IPS DF 4.7 (cell line): ENCODE results near the gene FGF14.

Experiments
- DNase-seq: peaks from one replicate; pipeline ENCODE4 v3.0.0-alpha.2; 2013; ENCODE audit warnings: low spot score; ENCODE audit errors: extremely low read depth

FGF14 gene

GRCh38 chr13:101811284-101811839, 590.5 kb downstream of the FGF14 start:
- no peak for DNase-seq

- DNase-seq, result no peak
These were observed 602.7 kb downstream of the FGF14 start for GRCh38 chr13:101799196-101799595.

GRCh38 chr13:101798437-101798836, 603.4 kb downstream of the FGF14 start:
- DNase-seq, result no peak

- DNase-seq, result no peak
These were observed 606.4 kb downstream of the FGF14 start for GRCh38 chr13:101795460-101795859.

GRCh38 chr13:101795025-101795424, 606.8 kb downstream of the FGF14 start:
- no peak for DNase-seq

GRCh38 chr13:101792189-101792588, 609.7 kb downstream of the FGF14 start:
- DNase-seq, result no peak

- peak; percentile 28 for DNase-seq
These were observed 616.0 kb downstream of the FGF14 start for GRCh38 chr13:101785858-101786257.

GRCh38 chr13:101784313-101784712, 617.5 kb downstream of the FGF14 start:
- no peak for DNase-seq

- DNase-seq, result no peak
These were observed 618.3 kb downstream of the FGF14 start for GRCh38 chr13:101783554-101783953.

GRCh38 chr13:101780211-101780610, 621.6 kb downstream of the FGF14 start:
- DNase-seq, result no peak

- DNase-seq, result no peak
These were observed 622.7 kb downstream of the FGF14 start for GRCh38 chr13:101779147-101779546.

GRCh38 chr13:101775267-101775666, 626.6 kb downstream of the FGF14 start:
- DNase-seq, result no peak

GRCh38 chr13:101774393-101774792, 627.5 kb downstream of the FGF14 start:
- no peak for DNase-seq

- DNase-seq, result no peak
These were observed 628.8 kb downstream of the FGF14 start for GRCh38 chr13:101773062-101773461.

- no peak for DNase-seq
These were observed 634.7 kb downstream of the FGF14 start for GRCh38 chr13:101767131-101767530.

GRCh38 chr13:101763191-101763590, 638.7 kb downstream of the FGF14 start:
- no peak for DNase-seq

GRCh38 chr13:101757446-101758039, 644.3 kb downstream of the FGF14 start:
- no peak for DNase-seq

GRCh38 chr13:101755228-101755887, 646.5 kb downstream of the FGF14 start:
- no peak for DNase-seq

- no peak for DNase-seq
These were observed 649.4 kb downstream of the FGF14 start for GRCh38 chr13:101752432-101752831.

- DNase-seq, result no peak
These were observed 650.4 kb downstream of the FGF14 start for GRCh38 chr13:101751488-101751887.

GRCh38 chr13:101749584-101749983, 652.3 kb downstream of the FGF14 start:
- no peak for DNase-seq

- DNase-seq, result no peak
These were observed 654.8 kb downstream of the FGF14 start for GRCh38 chr13:101747039-101747438.

GRCh38 chr13:101746513-101746912, 655.3 kb downstream of the FGF14 start:
- DNase-seq, result no peak
